IPS-15b (cell line): ENCODE data around the gene LMO2.
"Not testable (repeated sequence)": the region's sequence is repeated elsewhere in the genome, so short reads cannot be mapped to it uniquely, and the experiment has no call there.

Source experiments
- H3K27me3 ChIP-seq: one replicate; pipeline ENCODE4 v1.6.1; 2013; ENCODE audit warnings: low read length; ENCODE audit not compliant: control insufficient read depth, insufficient read depth
- H3K36me3 ChIP-seq: one replicate; pipeline ENCODE4 v1.6.1; 2013; ENCODE audit warnings: low read length; ENCODE audit not compliant: control insufficient read depth, insufficient read depth
- H3K4me1 ChIP-seq: one replicate; pipeline ENCODE4 v1.6.1; 2013; ENCODE audit warnings: mild to moderate bottlenecking, low read length; ENCODE audit not compliant: control insufficient read depth, insufficient read depth
- H3K4me3 ChIP-seq: one replicate; pipeline ENCODE4 v1.5.1; 2013; ENCODE audit warnings: low read depth, low read length
- H3K9ac ChIP-seq: one replicate; pipeline ENCODE4 v1.6.1; 2013; ENCODE audit warnings: low read depth, mild to moderate bottlenecking, low read length
- H3K9me3 ChIP-seq: one replicate; pipeline ENCODE4 v1.6.1; 2013; ENCODE audit warnings: mild to moderate bottlenecking, low read length; ENCODE audit not compliant: control insufficient read depth, insufficient read depth

Gene LMO2

DNA sequence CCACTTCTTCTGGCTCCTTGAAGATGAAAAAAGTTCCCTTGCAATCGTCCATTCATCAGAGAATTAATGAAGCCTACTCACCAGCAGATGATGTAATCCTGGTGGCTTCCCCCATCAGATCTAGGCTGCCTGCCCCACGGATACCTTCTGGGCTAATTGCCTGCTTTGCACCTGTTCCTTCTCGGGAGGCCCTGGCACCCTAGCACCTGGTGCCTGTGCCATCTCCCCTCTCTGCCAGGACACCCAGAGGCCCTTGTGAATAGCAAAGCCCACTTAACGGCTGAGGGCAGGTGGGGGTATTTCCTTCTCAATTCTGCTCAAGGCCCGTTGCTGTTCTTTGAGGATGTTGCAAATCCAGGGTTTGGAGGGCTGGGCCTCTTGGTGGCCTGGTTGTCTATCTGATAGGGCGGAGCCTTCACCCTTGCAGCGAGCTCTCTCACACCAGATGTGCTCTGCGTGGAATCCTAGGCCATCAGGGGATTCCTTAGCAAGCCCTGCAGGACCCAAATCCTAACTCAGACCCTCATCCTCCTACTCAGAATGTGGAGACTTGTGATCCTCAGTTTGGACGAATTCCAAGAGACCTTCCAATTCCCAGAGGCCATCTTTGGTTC lies at the start of gene LMO2:
Gene LMO2, minus strand, starts transcription at position 363 of the 614 bp plus-strand sequence. CDS start 22,360 bp downstream, outside the sequence.
- Histone ChIP-seq H3K27me3 (no peaks in the 10 kb centered on the region), H3K36me3 (no peaks in the 10 kb centered on the region), H3K9ac (no peak within 1 kb of the TSS), H3K4me1 (no peaks in the 10 kb centered on the region), H3K9me3 (no peaks in the 10 kb centered on the region), H3K4me3 (no peak within 1 kb of the TSS)

- H3K36me3 ChIP-seq = no peaks in the 10 kb centered on the region
- H3K27me3 ChIP-seq = no peaks in the 10 kb centered on the region
- no peaks in the 10 kb centered on the region for H3K9me3 ChIP-seq
- H3K4me1 ChIP-seq = no peaks in the 10 kb centered on the region
- no peak overlapping the region for H3K9ac ChIP-seq
- H3K4me3 ChIP-seq = no peak overlapping the region
These were observed 48.6 kb upstream of the LMO2 start for GRCh38 chr11:33940538-33940815.

DNA sequence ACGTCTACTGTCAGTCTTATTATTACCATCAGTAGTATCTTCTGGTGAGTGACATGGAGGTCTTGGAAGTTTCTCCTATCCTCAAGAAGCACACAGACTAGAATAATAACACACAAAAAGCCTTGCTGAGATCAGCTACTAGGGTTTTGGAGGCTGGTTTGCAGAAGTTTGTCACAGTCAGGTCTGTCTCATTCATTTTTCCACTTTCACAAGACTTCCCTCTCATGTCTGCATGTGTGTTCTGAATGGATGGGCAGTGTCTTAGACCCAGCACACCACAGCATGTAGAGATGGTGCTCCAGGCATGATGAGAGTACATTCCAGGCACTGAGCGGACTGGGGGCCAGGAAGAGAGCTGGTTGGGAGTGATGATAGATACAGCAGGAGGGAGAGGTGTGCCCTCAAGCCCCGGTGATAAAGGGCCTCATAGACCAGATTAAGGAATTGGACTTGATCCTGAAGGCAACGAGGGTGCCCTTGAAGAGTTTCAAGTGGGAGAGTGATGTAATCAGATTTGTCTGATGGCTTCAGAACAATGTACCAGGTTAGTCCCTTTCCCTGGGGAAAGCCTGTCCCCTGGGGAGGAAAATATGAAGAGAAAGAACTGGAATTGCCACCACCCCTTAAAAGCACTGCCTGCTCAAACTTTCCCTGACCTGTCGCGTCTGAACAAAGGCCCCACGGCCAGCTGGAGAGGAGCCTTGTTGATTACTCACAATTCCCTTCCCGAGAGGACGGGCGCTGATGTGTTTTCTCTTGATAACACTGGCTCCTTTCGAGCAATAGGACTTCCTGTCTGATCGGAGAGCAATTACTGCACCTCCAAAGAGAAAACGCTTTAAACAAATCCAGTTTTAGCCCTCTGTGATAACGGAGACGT lies 45.1 kb upstream of the LMO2 start:
- Histone ChIP-seq H3K4me1 (no peaks in the 10 kb centered on the region), H3K9ac (no peak overlapping the region), H3K36me3 (no peaks in the 10 kb centered on the region), H3K9me3 (peaks cover 5% of the 10 kb centered on the region), H3K27me3 (no peaks in the 10 kb centered on the region), H3K4me3 (no peak overlapping the region)

GRCh38 chr11:33935461-33936456 lies 43.9 kb upstream of the LMO2 start:
- H3K9ac ChIP-seq = no peak overlapping the region

GRCh38 chr11:33935005-33935404 lies 43.1 kb upstream of the LMO2 start:
- no peaks in the 10 kb centered on the region for H3K27me3 ChIP-seq
- no peaks in the 10 kb centered on the region for H3K36me3 ChIP-seq
- no peak overlapping the region for H3K9ac ChIP-seq
- H3K9me3 ChIP-seq = peaks cover 7% of the 10 kb centered on the region
- no peaks in the 10 kb centered on the region for H3K4me1 ChIP-seq
- H3K4me3 ChIP-seq = no peak overlapping the region

More at GRCh38 chr11:33935461-33936456, 43.9 kb upstream of the LMO2 start:
- Histone ChIP-seq H3K9me3 (peaks cover 7% of the 10 kb centered on the region), H3K27me3 (no peaks in the 10 kb centered on the region), H3K4me3 (no peak overlapping the region), H3K4me1 (no peaks in the 10 kb centered on the region), H3K36me3 (no peaks in the 10 kb centered on the region)

DNA sequence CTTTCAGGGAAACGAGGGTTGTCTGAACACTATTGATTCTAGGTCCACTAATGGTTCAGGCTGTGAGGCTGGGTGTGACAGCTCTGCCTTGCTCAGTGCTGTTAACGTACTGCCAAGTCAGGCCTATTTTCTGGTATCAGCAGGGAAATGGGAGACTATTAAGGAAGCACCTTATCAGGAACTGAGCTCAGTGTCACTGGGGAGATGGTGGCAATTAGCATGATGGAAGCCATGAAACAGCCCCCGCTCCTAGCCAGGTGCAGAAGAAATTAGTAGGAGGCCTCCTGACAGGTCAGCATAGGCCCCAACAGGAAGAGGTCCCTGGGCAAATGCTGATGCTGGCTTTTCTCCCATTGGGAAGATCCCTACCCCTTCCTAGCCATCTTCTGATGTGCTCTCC lies 42.6 kb upstream of the LMO2 start:
- Histone ChIP-seq H3K4me3 (no peak overlapping the region), H3K4me1 (no peaks in the 10 kb centered on the region), H3K36me3 (no peaks in the 10 kb centered on the region), H3K9me3 (peaks cover 7% of the 10 kb centered on the region), H3K27me3 (no peaks in the 10 kb centered on the region), H3K9ac (no peak overlapping the region)

DNA sequence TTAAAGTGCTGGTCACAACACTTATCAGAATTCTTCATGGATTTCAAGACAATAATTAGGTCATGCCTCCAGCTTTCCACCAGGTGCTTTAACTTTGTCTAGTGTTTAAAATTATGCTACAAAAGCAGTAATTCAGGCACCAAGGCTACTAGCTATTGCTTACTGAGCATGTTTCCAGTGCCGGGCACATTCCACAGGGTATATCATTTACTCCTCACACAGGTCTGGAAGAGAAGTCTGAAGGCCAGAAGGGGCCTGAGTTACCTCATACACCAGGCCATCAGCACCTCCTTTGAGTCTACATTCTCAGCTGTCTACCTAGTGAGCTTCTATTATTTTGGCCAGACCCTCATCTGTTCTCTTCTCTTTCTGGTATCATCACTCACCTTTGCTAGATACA lies 41.7 kb upstream of the LMO2 start:
- H3K4me1 ChIP-seq = no peaks in the 10 kb centered on the region
- H3K9ac ChIP-seq = no peak overlapping the region
- H3K27me3 ChIP-seq = no peaks in the 10 kb centered on the region
- H3K9me3 ChIP-seq = peaks cover 7% of the 10 kb centered on the region
- no peaks in the 10 kb centered on the region for H3K36me3 ChIP-seq
- no peak overlapping the region for H3K4me3 ChIP-seq

GRCh38 chr11:33932721-33933120 lies 40.8 kb upstream of the LMO2 start:
- Histone ChIP-seq H3K4me1 (no peaks in the 10 kb centered on the region), H3K4me3 (no peak overlapping the region), H3K9ac (no peak overlapping the region), H3K27me3 (no peaks in the 10 kb centered on the region), H3K9me3 (peaks cover 7% of the 10 kb centered on the region), H3K36me3 (no peaks in the 10 kb centered on the region)

DNA sequence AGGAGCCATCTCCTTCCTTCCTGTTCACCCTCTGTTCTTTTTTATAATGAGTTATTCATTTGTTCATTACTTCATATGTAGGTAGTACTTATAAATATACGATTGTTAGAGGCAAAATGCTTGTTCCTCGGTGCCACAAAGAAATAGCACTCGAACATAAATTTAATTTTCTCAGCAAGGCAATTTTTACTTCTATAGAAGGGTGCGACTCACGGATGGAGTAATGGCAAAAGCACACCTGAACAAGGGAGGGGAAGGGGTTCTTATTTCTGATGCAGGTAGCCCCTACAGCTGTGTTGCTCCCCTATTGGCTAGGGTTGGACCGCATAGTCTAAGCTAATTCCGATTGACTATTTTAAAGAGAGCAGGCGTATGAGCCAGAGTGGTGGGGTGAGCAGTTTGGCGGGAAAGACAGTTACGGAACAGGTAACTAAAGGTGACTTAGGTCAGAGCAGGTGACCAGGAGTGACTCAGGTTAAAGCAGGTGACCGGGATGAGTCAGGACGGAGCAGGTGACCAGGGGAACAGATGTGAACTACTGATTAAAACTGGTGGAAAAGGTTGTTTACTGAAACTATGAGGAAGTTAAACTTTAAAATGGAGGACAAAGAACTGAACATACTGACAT lies 40.0 kb upstream of the LMO2 start:
- H3K4me1 ChIP-seq, H3K36me3 ChIP-seq, H3K9me3 ChIP-seq, H3K4me3 ChIP-seq, H3K27me3 ChIP-seq, H3K9ac ChIP-seq: not testable (repeated sequence)

DNA sequence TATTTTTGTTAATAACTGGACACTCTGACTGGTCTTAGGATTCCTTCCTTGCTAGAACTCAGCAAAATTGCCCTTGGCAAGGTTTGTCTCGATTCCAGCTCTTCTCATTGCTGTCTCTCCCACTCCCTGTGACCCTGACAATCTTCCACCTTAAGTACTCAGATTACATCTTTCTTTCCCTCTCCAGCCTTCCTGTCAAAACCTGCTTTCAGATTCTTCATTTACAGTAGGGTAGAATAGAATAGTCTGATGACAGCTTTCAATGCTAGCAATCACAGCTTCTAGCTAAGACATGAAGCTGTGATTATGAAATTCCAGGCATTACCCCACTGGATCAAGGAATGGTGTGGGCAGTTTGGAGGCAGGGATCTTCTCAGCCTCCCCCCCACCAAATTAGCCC lies 39.2 kb upstream of the LMO2 start:
- Histone ChIP-seq H3K9me3 (peaks cover 7% of the 10 kb centered on the region), H3K36me3 (no peaks in the 10 kb centered on the region), H3K27me3 (no peaks in the 10 kb centered on the region), H3K9ac (no peak overlapping the region), H3K4me3 (no peak overlapping the region), H3K4me1 (peaks cover 5% of the 10 kb centered on the region)

DNA sequence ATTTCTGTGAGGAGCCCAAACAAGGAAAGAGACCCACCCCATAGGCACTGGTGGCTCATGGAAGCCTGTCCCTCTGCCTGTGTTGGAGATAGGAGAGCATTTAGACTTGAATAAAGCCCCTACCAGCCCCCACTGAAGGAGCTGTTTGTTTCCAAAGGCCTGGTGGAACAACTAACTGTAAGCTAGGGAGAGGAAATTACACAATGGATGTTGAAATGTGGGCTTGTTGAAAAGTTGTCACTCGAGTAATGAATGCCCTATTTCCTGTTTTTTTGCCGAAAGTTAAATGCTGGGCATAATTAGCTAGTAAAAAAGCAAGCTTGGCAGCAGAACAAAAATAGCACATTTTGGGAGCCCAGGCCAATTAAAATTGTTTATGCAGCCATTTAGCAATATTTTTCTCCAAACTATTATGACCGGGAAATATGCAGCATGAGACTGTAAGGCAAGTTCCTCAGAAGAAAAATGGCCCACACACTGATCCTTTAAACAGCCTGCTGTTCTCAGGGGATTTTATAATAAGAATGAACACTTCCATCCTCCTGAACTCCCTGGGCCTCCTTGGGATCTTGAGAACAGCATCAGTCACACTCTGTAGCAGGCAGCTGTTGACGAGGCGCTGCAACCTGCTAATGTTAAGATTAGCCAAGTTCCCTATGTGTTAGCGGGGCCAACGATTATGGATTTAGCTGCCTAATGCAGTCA lies 38.6 kb upstream of the LMO2 start:
- Histone ChIP-seq H3K4me3 (no peak overlapping the region), H3K9ac (no peak overlapping the region)

More for the DNA sequence above, 38.6 kb upstream of the LMO2 start:
- Histone ChIP-seq H3K9me3 (peaks cover 7% of the 10 kb centered on the region), H3K4me1 (peaks cover 5% of the 10 kb centered on the region), H3K27me3 (no peaks in the 10 kb centered on the region), H3K36me3 (no peaks in the 10 kb centered on the region)
